GM21619 (cell line): ENCODE measurements around the gene ARPIN.
"Not testable (repeated sequence)": the region's sequence is repeated elsewhere in the genome, so short reads cannot be mapped to it uniquely, and the experiment has no call there.

ENCODE experiments used
- ATAC-seq: cut with Tn5 transposase; IDR thresholded peaks from one replicate; pipeline ENCODE4 v1.9.1; 2021; ENCODE audit not compliant: unreplicated experiment

ARPIN gene

GRCh38 chr15:89912674-89913396, at the start of gene ARPIN:
Gene ARPIN, minus strand, starts transcription at chr15:89912952. Its CDS starts 117 bp downstream, at chr15:89912835.
- no peak for ATAC-seq

GRCh38 chr15:89958107-89958805, 45.5 kb upstream of the ARPIN start:
- ATAC-seq, result no peak

- ATAC-seq, result not testable (repeated sequence)
Observed at GRCh38 chr15:89955449-89955998, 42.8 kb upstream of the ARPIN start.

- ATAC-seq, result no peak
Observed at GRCh38 chr15:89954541-89954940, 41.8 kb upstream of the ARPIN start.

- no peak for ATAC-seq
Observed at GRCh38 chr15:89948796-89949195, 36.0 kb upstream of the ARPIN start.

GRCh38 chr15:89947385-89947784, 34.6 kb upstream of the ARPIN start:
- ATAC-seq, result no peak

- no peak for ATAC-seq
Observed at GRCh38 chr15:89946681-89947299, 34.0 kb upstream of the ARPIN start.

GRCh38 chr15:89943721-89944120, 31.0 kb upstream of the ARPIN start:
- ATAC-seq, result not testable (repeated sequence)

GRCh38 chr15:89939910-89940309, 27.2 kb upstream of the ARPIN start:
- no peak for ATAC-seq

GRCh38 chr15:89939377-89939776, 26.6 kb upstream of the ARPIN start:
- ATAC-seq, result not testable (repeated sequence)

- no peak for ATAC-seq
Observed at GRCh38 chr15:89937365-89938350, 24.9 kb upstream of the ARPIN start.

- ATAC-seq, result no peak
Observed at GRCh38 chr15:89936786-89937265, 24.1 kb upstream of the ARPIN start.

- no peak for ATAC-seq
Observed at GRCh38 chr15:89936051-89936785, 23.5 kb upstream of the ARPIN start.

- ATAC-seq, result no peak
Observed at GRCh38 chr15:89932880-89933279, 20.1 kb upstream of the ARPIN start.

- ATAC-seq, result no peak
Observed at GRCh38 chr15:89928421-89928820, 15.7 kb upstream of the ARPIN start.

GRCh38 chr15:89926158-89926557, 13.4 kb upstream of the ARPIN start:
- no peak for ATAC-seq

GRCh38 chr15:89917442-89918101, 4.8 kb upstream of the ARPIN start:
- ATAC-seq, result no peak

GRCh38 chr15:89916660-89917059, 3.9 kb upstream of the ARPIN start:
- ATAC-seq, result no peak

GRCh38 chr15:89912145-89912673, 543 bp downstream of the ARPIN start:
- no peak for ATAC-seq
